Measurements from ENCODE around the gene PRSS27. TPM values are rescaled to one million over a fixed set of nuclear protein-coding genes. Genes with fewer than 3 reads are reported as not detected.
A peak's percentile ranks its signal among the peaks of the same experiment; 100 is the strongest.
"Not testable (repeated sequence)": the region's sequence is repeated elsewhere in the genome, so short reads cannot be mapped to it uniquely, and the experiment has no call there.

PRSS27 gene
- total RNA-seq, 1 donor from 2014 or later = 1.8 TPM

GRCh38 chr16:2690852-2691251 is 29.2 kb downstream of the PRSS27 start:
- no peak overlapping the region for H3K4me3 Mint-ChIP-seq
- ChIA-PET POLR2A (no interaction called here), CTCF (no interaction called here)
- DNase-seq = no peak
- H3K27ac Mint-ChIP-seq = peak overlapping the region; percentile 41
- no peak for ATAC-seq (ENCODE audit: low read depth)
- no peaks in the 10 kb centered on the region for H3K27me3 Mint-ChIP-seq
- no peak for TF ChIP-seq CTCF (IDR thresholded peaks at IDR 0.05)
- H3K36me3 Mint-ChIP-seq (ENCODE audit: low read depth) = peaks cover 12% of the 10 kb centered on the region
- intact Hi-C loops (cut with micrococcal nuclease) = no loop called here
- peaks cover 31% of the 10 kb centered on the region for H3K4me1 Mint-ChIP-seq
- no peaks in the 10 kb centered on the region for H3K9me3 Mint-ChIP-seq

- DNase-seq (no peak), ATAC-seq (ENCODE audit: low read depth) (no peak)
- POLR2A ChIA-PET = no interaction called here
- Mint-ChIP-seq H3K4me3 (no peak overlapping the region), H3K36me3 (ENCODE audit: low read depth) (peaks cover 12% of the 10 kb centered on the region), H3K4me1 (peaks cover 33% of the 10 kb centered on the region), H3K9me3 (no peaks in the 10 kb centered on the region), H3K27ac (peak overlapping the region; percentile 41), H3K27me3 (no peaks in the 10 kb centered on the region)
- intact Hi-C loops (cut with micrococcal nuclease) = no loop called here
- TF ChIP-seq CTCF (IDR thresholded peaks at IDR 0.05) = no peak
- CTCF ChIA-PET = no interaction called here
Observed at GRCh38 chr16:2689968-2690801, 29.8 kb downstream of the PRSS27 start.

GRCh38 chr16:2689422-2689821 is 30.6 kb downstream of the PRSS27 start:
- DNase-seq; intact Hi-C loops (cut with micrococcal nuclease); H3K9me3 Mint-ChIP-seq; H3K27me3 Mint-ChIP-seq; H3K4me3 Mint-ChIP-seq; CTCF ChIA-PET; H3K27ac Mint-ChIP-seq; POLR2A ChIA-PET; ATAC-seq (ENCODE audit: low read depth): not testable (repeated sequence)
- H3K4me1 Mint-ChIP-seq = peaks cover 37% of the 10 kb centered on the region
- peaks cover 12% of the 10 kb centered on the region for H3K36me3 Mint-ChIP-seq (ENCODE audit: low read depth)

GRCh38 chr16:2687531-2688308 is 32.3 kb downstream of the PRSS27 start:
- no peak for DNase-seq
- no peak for TF ChIP-seq CTCF (IDR thresholded peaks at IDR 0.05)
- H3K4me3 Mint-ChIP-seq = peak overlapping the region; percentile 74
- intact Hi-C loops (cut with micrococcal nuclease) = loop anchor here (1.0 kb wide), 1 partner anchor 34 kb away; no protein-coding TSS in a partner anchor
- CTCF ChIA-PET = no interaction called here
- peaks cover 12% of the 10 kb centered on the region for H3K36me3 Mint-ChIP-seq (ENCODE audit: low read depth)
- H3K9me3 Mint-ChIP-seq = no peaks in the 10 kb centered on the region
- H3K4me1 Mint-ChIP-seq = peaks cover 39% of the 10 kb centered on the region
- no peaks in the 10 kb centered on the region for H3K27me3 Mint-ChIP-seq
- H3K27ac Mint-ChIP-seq = peak overlapping the region; percentile 89
- POLR2A ChIA-PET = interaction anchor here (0.6 to 1.4 kb wide), 4 partner anchors 14 to 90 kb away, joined by 3 to 7 read pairs (median 4); partner anchors contain the start of genes ELOB and SRRM2
- no peak for ATAC-seq (ENCODE audit: low read depth)

- Mint-ChIP-seq H3K4me1 (peaks cover 38% of the 10 kb centered on the region), H3K27ac (peak overlapping the region; percentile 89), H3K9me3 (no peaks in the 10 kb centered on the region), H3K36me3 (ENCODE audit: low read depth) (peaks cover 15% of the 10 kb centered on the region), H3K4me3 (peak overlapping the region; percentile 74), H3K27me3 (no peaks in the 10 kb centered on the region)
- ChIA-PET CTCF (no interaction called here), POLR2A (interaction anchor here (1.2 to 1.4 kb wide), 3 partner anchors 14 to 90 kb away, joined by 3 to 7 read pairs (median 6); partner anchors contain the start of genes ELOB and SRRM2)
- peak; percentile 49 for DNase-seq
- no peak for TF ChIP-seq CTCF (IDR thresholded peaks at IDR 0.05)
- peak; percentile 45 for ATAC-seq (ENCODE audit: low read depth)
- intact Hi-C loops (cut with micrococcal nuclease) = loop anchor here (1.0 kb wide), 1 partner anchor 34 kb away; no protein-coding TSS in a partner anchor
Observed at GRCh38 chr16:2686912-2687507, 33.0 kb downstream of the PRSS27 start.

GRCh38 chr16:2686075-2686474 is 33.9 kb downstream of the PRSS27 start:
- intact Hi-C loops (cut with micrococcal nuclease); H3K4me3 Mint-ChIP-seq; H3K27ac Mint-ChIP-seq; H3K27me3 Mint-ChIP-seq; CTCF ChIA-PET; H3K9me3 Mint-ChIP-seq; DNase-seq: not testable (repeated sequence)
- POLR2A ChIA-PET = interaction anchor here (1.4 kb wide), 1 partner anchor 13 kb away, joined by 7 read pairs; no protein-coding TSS in a partner anchor
- Mint-ChIP-seq H3K4me1 (peaks cover 45% of the 10 kb centered on the region), H3K36me3 (ENCODE audit: low read depth) (peaks cover 12% of the 10 kb centered on the region)
- peak; percentile 43 for ATAC-seq (ENCODE audit: low read depth)

GRCh38 chr16:2683041-2683440 is 37.0 kb downstream of the PRSS27 start:
- CTCF ChIA-PET; H3K9me3 Mint-ChIP-seq; H3K36me3 Mint-ChIP-seq (ENCODE audit: low read depth); ATAC-seq (ENCODE audit: low read depth); DNase-seq; H3K27me3 Mint-ChIP-seq: not testable (repeated sequence)
- H3K27ac Mint-ChIP-seq = peak overlapping the region; percentile 66
- peaks cover 37% of the 10 kb centered on the region for H3K4me1 Mint-ChIP-seq
- intact Hi-C loops (cut with micrococcal nuclease) = loop anchor here (2.0 to 5.0 kb wide), 2 partner anchors 70 to 676 kb away; partner anchors contain the start of genes SRRM2 and ZNF598
- POLR2A ChIA-PET = interaction anchor here (0.5 to 2.1 kb wide), 6 partner anchors 10 to 528 kb away, joined by 3 to 46 read pairs (median 8); partner anchors contain the start of genes SRRM2 and TRAF7
- H3K4me3 Mint-ChIP-seq = peak overlapping the region; percentile 96
